IMR-90 (cell line): ENCODE measurements around the gene TMEM221. TPM values are rescaled to one million over a fixed set of nuclear protein-coding genes. Genes with fewer than 3 reads are reported as not detected.
A peak's percentile ranks its signal among the peaks of the same experiment; 100 is the strongest.

ENCODE experiments used
- ATAC-seq: fragments of 200-7000 bp; cut with Tn5 transposase; 2 replicates; pipeline ENCODE4 v1.9.1; 2020; ENCODE audit warnings: low read depth, mild to moderate bottlenecking, moderate library complexity
- BruUV-seq: library from RNA; stranded (reverse); fragments of 400-500 nt; replicated peaks from 2 replicates; lab custom pipeline; 2021; lab: Mats Ljungman, UMichigan
- CTCF ChIA-PET: fragments of 300-600 bp; formaldehyde crosslinking; extraction: SDS; loops from one replicate; lab custom pipeline; 2021; ENCODE audit warnings: antibody characterized with exemption; lab: Yijun Ruan, JAX
- POLR2A ChIA-PET: fragments of 300-600 bp; sonication (Branson Sonifier 250); formaldehyde crosslinking; loops from one replicate; lab custom pipeline; 2022; ENCODE audit warnings: antibody characterized with exemption; ENCODE audit not compliant: unreplicated experiment; lab: Charles Lee
- DNase-seq: peaks from one replicate; pipeline ENCODE4 v3.0.0; 2013
- H2AFZ ChIP-seq: replicated peaks from 2 replicates; pipeline ENCODE3; 2013; ENCODE audit warnings: low read length, mild to moderate bottlenecking; ENCODE audit not compliant: poor library complexity
- H2AK5ac ChIP-seq: 2 replicates; pipeline ENCODE4 v1.6.1; 2013; ENCODE audit warnings: low read depth, low read length, inconsistent platforms
- H2AK9ac ChIP-seq: replicated peaks from 2 replicates; pipeline ENCODE3; 2013; ENCODE audit warnings: mild to moderate bottlenecking, low read depth, low read length, moderate library complexity; ENCODE audit not compliant: poor library complexity
- H2BK120ac ChIP-seq: 2 replicates; pipeline ENCODE4 v1.6.1; 2013; ENCODE audit warnings: low read depth, low read length, inconsistent platforms
- H2BK15ac ChIP-seq: 3 replicates; pipeline ENCODE4 v1.6.1; 2013; ENCODE audit warnings: low read depth, low read length, inconsistent platforms
- H2BK20ac ChIP-seq: 2 replicates; pipeline ENCODE4 v1.6.1; 2013; ENCODE audit warnings: low read depth, mild to moderate bottlenecking, inconsistent platforms, low read length, moderate library complexity
- H2BK5ac ChIP-seq: 2 replicates; pipeline ENCODE4 v1.6.1; 2013; ENCODE audit warnings: mild to moderate bottlenecking, low read depth, low read length, inconsistent platforms; ENCODE audit not compliant: poor library complexity, severe bottlenecking
- H3K14ac ChIP-seq: replicated peaks from 2 replicates; pipeline ENCODE4 v1.6.1; 2013; ENCODE audit warnings: low read depth, low read length, inconsistent platforms
- H3K18ac ChIP-seq: 2 replicates; pipeline ENCODE4 v1.6.1; 2013; ENCODE audit warnings: low read depth, low read length, control low read depth
- H3K23ac ChIP-seq: 2 replicates; pipeline ENCODE4 v1.6.1; 2013; ENCODE audit warnings: low read depth, low read length, inconsistent platforms
- H3K27ac ChIP-seq: 2 replicates; pipeline ENCODE4 v1.5.1; 2013; ENCODE audit warnings: mild to moderate bottlenecking, control low read depth, low read length; ENCODE audit not compliant: insufficient read depth
- H3K27me3 ChIP-seq: 2 replicates; pipeline ENCODE4 v1.6.1; 2013; ENCODE audit warnings: low read length; ENCODE audit not compliant: control insufficient read depth, insufficient read depth
- H3K36me3 ChIP-seq: 2 replicates; pipeline ENCODE4 v1.6.1; 2013; ENCODE audit warnings: low read length, mixed read lengths; ENCODE audit not compliant: control insufficient read depth, insufficient read depth
- H3K4ac ChIP-seq: 2 replicates; pipeline ENCODE4 v1.6.1; 2013; ENCODE audit warnings: low read depth, low read length, inconsistent platforms
- H3K4me1 ChIP-seq: 2 replicates; pipeline ENCODE4 v1.6.1; 2013; ENCODE audit warnings: low read length, mixed read lengths; ENCODE audit not compliant: control insufficient read depth, insufficient read depth
- H3K4me2 ChIP-seq: 2 replicates; pipeline ENCODE4 v1.6.1; 2013; ENCODE audit warnings: low read depth, mild to moderate bottlenecking, control low read depth, low read length, moderate library complexity
- H3K4me3 ChIP-seq: 2 replicates; pipeline ENCODE4 v1.5.1; 2013; ENCODE audit warnings: low read depth, mild to moderate bottlenecking, control low read depth, low read length, moderate library complexity; ENCODE audit not compliant: insufficient read depth
- H3K56ac ChIP-seq: 2 replicates; pipeline ENCODE4 v1.6.1; 2013; ENCODE audit warnings: low read length, inconsistent platforms; ENCODE audit not compliant: insufficient read depth; ENCODE audit errors: extremely low read depth
- H3K79me1 ChIP-seq, 2 experiments: 2 replicates each; pipeline ENCODE4 v1.6.1; 2013; ENCODE audit warnings: low read length in 2 of 2, inconsistent platforms in 1 of 2, low read depth in 1 of 2
- H3K9ac ChIP-seq: 2 replicates; pipeline ENCODE4 v1.6.1; 2013; ENCODE audit warnings: low read depth, low read length, control low read depth
- H3K9me1 ChIP-seq: 2 replicates; pipeline ENCODE4 v1.6.1; 2013; ENCODE audit warnings: low read length, inconsistent platforms; ENCODE audit not compliant: insufficient read depth
- H3K9me3 ChIP-seq: 2 replicates; pipeline ENCODE4 v1.6.1; 2013; ENCODE audit warnings: low read length; ENCODE audit not compliant: control insufficient read depth, insufficient read depth
- H4K20me1 ChIP-seq: 2 replicates; pipeline ENCODE4 v1.6.1; 2013; ENCODE audit warnings: low read length, inconsistent platforms; ENCODE audit not compliant: insufficient read depth
- H4K5ac ChIP-seq: 2 replicates; pipeline ENCODE4 v1.6.1; 2013; ENCODE audit warnings: mild to moderate bottlenecking, low read depth, low read length, control low read depth
- H4K8ac ChIP-seq, 2 experiments: 2 replicates each; pipeline ENCODE4 v1.6.1; 2013; ENCODE audit warnings: low read depth in 2 of 2, low read length in 2 of 2, control low read depth in 1 of 2, inconsistent platforms in 1 of 2
- H4K91ac ChIP-seq: 2 replicates; pipeline ENCODE4 v1.6.1; 2013; ENCODE audit warnings: low read depth, low read length, inconsistent platforms; ENCODE audit not compliant: insufficient read depth
- BHLHE40 ChIP-seq: fragments of 150-350 bp; IDR thresholded peaks from 2 replicates; pipeline ENCODE4 v1.6.1; 2016; ENCODE audit warnings: mild to moderate bottlenecking, low read depth, low read length
- MAFK ChIP-seq: IDR thresholded peaks from 2 replicates; pipeline ENCODE4 v1.6.1; 2012; ENCODE audit warnings: low read depth, low read length, improper control_type of control experiment
- MXI1 ChIP-seq: IDR thresholded peaks from 2 replicates; pipeline ENCODE4 v1.6.1; 2012; ENCODE audit warnings: low read depth, mild to moderate bottlenecking, low read length, moderate library complexity, borderline replicate concordance
- RAD21 ChIP-seq: IDR thresholded peaks from 2 replicates; pipeline ENCODE4 v1.6.1; 2012; ENCODE audit warnings: low read length, improper control_type of control experiment
- WGBS, 2 experiments: methylation state at CpG; one replicate each; pipeline versions ENCODE4 v1.1.5 to v1.1.7; 2013; ENCODE audit warnings: missing lambda C conversion rate in 2 of 2; ENCODE audit not compliant: insufficient read length in 1 of 2; ENCODE audit errors: extremely low coverage in 2 of 2; 5-methylcytosine and 5-hydroxymethylcytosine counted together
- dilution Hi-C: fragments of 300-500 bp; cut with HindIII; formaldehyde crosslinking; loops from one replicate; pipeline ENCODE4 v1.14.3; 2018; ENCODE audit warnings: low sequenced_read_pairs; ENCODE audit not compliant: unreplicated experiment
- in situ Hi-C: fragments of 300-500 bp; cut with MboI; formaldehyde crosslinking; loops from 3 replicates; pipeline ENCODE4 v1.14.3; 2019; ENCODE audit warnings: low sequenced_read_pairs, inconsistent platforms, mixed read lengths
- intact Hi-C: fragments of 100-400 bp; cut with micrococcal nuclease; formaldehyde crosslinking; loops from 2 replicates; pipeline ENCODE4 v1.10.0; 2022
- polyA plus RNA-seq, 3 experiments: library from polyadenylated mRNA; depleted of rRNA; stranded (reverse); fragments of >200 nt; gene quantifications; 2 replicates each; pipeline ENCODE4 v1.2.3, GENCODE V29; 2012; ENCODE audit warnings: low replicate concordance in 1 of 3
- total RNA-seq: library from RNA; depleted of rRNA; stranded (reverse); fragments of >200 nt; gene quantifications from 2 replicates; pipeline ENCODE4 v1.2.3, GENCODE V29; 2012

The TMEM221 gene
- total and polyA plus RNA-seq, 2 of the 4 experiments (the other 2 are of a cell fraction) = 0.12 TPM; not detected in 1

DNA sequence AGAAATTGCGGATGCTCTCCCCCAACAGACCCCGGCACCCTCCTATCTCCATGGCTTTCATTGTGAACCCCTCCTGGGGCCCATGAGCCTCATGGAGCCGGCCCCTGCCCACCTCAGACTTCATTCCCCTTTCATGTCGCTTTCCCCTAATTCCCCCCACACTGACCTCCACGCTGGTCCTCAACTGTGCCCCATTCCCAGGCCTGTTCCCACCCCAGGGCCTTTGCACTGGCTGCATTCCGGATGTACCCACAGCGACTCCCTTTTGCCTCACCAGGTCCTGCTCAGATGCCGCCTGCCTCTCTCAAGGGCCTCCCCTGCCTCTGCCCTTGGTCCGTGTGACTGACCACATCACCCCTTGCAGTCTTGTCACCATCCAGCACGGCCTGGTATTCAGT, 35.1 kb upstream of the TMEM221 start:
- no peak overlapping the region for H2BK15ac ChIP-seq
- ChIA-PET POLR2A (no interaction called here), CTCF (interaction anchor here (0.9 kb wide), 1 partner anchor 12 kb away, joined by 3 read pairs; no protein-coding TSS in a partner anchor)
- BruUV-seq = no TSS peak
- H2AFZ ChIP-seq = no peak overlapping the region
- H2AK9ac ChIP-seq = peak overlapping the region; percentile 16
- no peak overlapping the region for H3K18ac ChIP-seq
- peaks cover 10% of the 10 kb centered on the region for H3K36me3 ChIP-seq
- in situ Hi-C loops = no loop called here
- H3K9me1 ChIP-seq = peaks cover 7% of the 10 kb centered on the region; the same call in 1 of the 2 replicates
- no peak overlapping the region for H2BK5ac ChIP-seq
- TF ChIP-seq MAFK (no peak), MXI1 (no peak), BHLHE40 (no peak), RAD21 (no peak)
- no peak overlapping the region for H4K5ac ChIP-seq
- H3K4me1 ChIP-seq = peaks cover 4% of the 10 kb centered on the region
- H4K20me1 ChIP-seq = peaks cover 28% of the 10 kb centered on the region
- H3K79me1 ChIP-seq = peaks cover 21 to 42% of the 10 kb centered on the region in 2 experiments
- H3K14ac ChIP-seq = no peak overlapping the region
- H2BK20ac ChIP-seq = no peak overlapping the region
- no peak overlapping the region for H4K8ac ChIP-seq
- H3K4me2 ChIP-seq = no peak overlapping the region
- dilution Hi-C loops = no loop called here
- no peak overlapping the region for H3K9ac ChIP-seq
- no peaks in the 10 kb centered on the region for H3K9me3 ChIP-seq
- no peak overlapping the region for H4K91ac ChIP-seq
- no peak overlapping the region for H3K56ac ChIP-seq
- intact Hi-C loops = no loop called here
- no peak overlapping the region for H3K23ac ChIP-seq
- H2BK120ac ChIP-seq = no peak overlapping the region
- ATAC-seq (no peak), DNase-seq (no peak)
- H3K4ac ChIP-seq = no peak overlapping the region
- no peaks in the 10 kb centered on the region for H3K27me3 ChIP-seq
- WGBS, 2 experiments = 87% methylated on average over 5 of the region's 10 CpGs; no CpG with 5 or more reads in 1 of the 2 experiments
- no peak overlapping the region for H3K4me3 ChIP-seq
- H2AK5ac ChIP-seq = no peak overlapping the region
- no peak overlapping the region for H3K27ac ChIP-seq
